CD14-positive monocyte (primary cell): Measurements from ENCODE around the gene MACF1. TPM values are rescaled to one million over a fixed set of nuclear protein-coding genes. Genes with fewer than 3 reads are reported as not detected.

Experiments used
- DNase-seq, 3 donors: peaks; one replicate each; pipeline ENCODE4 v3.0.0-alpha.2; 2011 to 2022
- H2AFZ ChIP-seq: 2 replicates; pipeline ENCODE4 v1.6.0; 2012; ENCODE audit warnings: mild to moderate bottlenecking, low read depth, low read length, inconsistent platforms; ENCODE audit not compliant: insufficient read depth, poor library complexity, severe bottlenecking
- H3K27ac ChIP-seq, 2 donors: 1 replicate in 1 of 2; 2 replicates in 1 of 2; pipeline ENCODE4 v1.5.1; 2012 to 2013; ENCODE audit warnings: low read length in 2 of 2, control low read depth in 1 of 2, inconsistent platforms in 1 of 2, low read depth in 1 of 2, mild to moderate bottlenecking in 1 of 2
- H3K27me3 ChIP-seq, 2 donors: one replicate each; pipeline versions ENCODE4 v1.6.0 to v1.6.1; 2011 to 2013; ENCODE audit warnings: low read length in 2 of 2; ENCODE audit not compliant: control insufficient read depth in 2 of 2, insufficient read depth in 2 of 2
- H3K36me3 ChIP-seq, 2 donors: replicated peaks in 1 of 2; 1 replicate in 1 of 2; 2 replicates in 1 of 2; pipeline versions ENCODE4 v1.5.1 to v1.6.1; 2012 to 2013; ENCODE audit warnings: low read length in 2 of 2, control low read depth in 1 of 2, inconsistent platforms in 1 of 2, mild to moderate bottlenecking in 1 of 2; ENCODE audit not compliant: insufficient read depth in 2 of 2, control insufficient read depth in 1 of 2
- H3K4me1 ChIP-seq, 2 donors: 1 replicate in 1 of 2; 2 replicates in 1 of 2; pipeline versions ENCODE4 v1.5.1 to v1.6.1; 2012 to 2013; ENCODE audit warnings: low read length in 2 of 2, control low read depth in 1 of 2, inconsistent platforms in 1 of 2, mild to moderate bottlenecking in 1 of 2, moderate library complexity in 1 of 2; ENCODE audit not compliant: insufficient read depth in 2 of 2, control insufficient read depth in 1 of 2
- H3K4me2 ChIP-seq: replicated peaks from 2 replicates; pipeline ENCODE3; 2012; ENCODE audit warnings: low read length, moderate library complexity, mild to moderate bottlenecking; ENCODE audit not compliant: poor library complexity, severe bottlenecking; ENCODE audit errors: extremely low read depth
- H3K4me3 ChIP-seq, 3 experiments: fragments of 200-600 bp in 1 of 3; sonication (generic) in 1 of 3; replicated peaks in 1 of 3; 1 replicate in 2 of 3; 2 replicates in 1 of 3; pipeline ENCODE4 v1.5.1; 2011 to 2013; ENCODE audit warnings: low read length in 3 of 3, mild to moderate bottlenecking in 3 of 3, control low read depth in 2 of 3, low read depth in 2 of 3, inconsistent platforms in 1 of 3, moderate library complexity in 1 of 3
- H3K79me2 ChIP-seq: 2 replicates; pipeline ENCODE4 v1.6.0; 2012; ENCODE audit warnings: mild to moderate bottlenecking, control low read depth, inconsistent platforms, low read length, moderate library complexity; ENCODE audit not compliant: insufficient read depth
- H3K9ac ChIP-seq: 2 replicates; pipeline ENCODE4 v1.6.0; 2017; ENCODE audit warnings: low read length, mild to moderate bottlenecking; ENCODE audit not compliant: insufficient read depth, poor library complexity, severe bottlenecking
- H3K9me3 ChIP-seq, 2 donors: replicated peaks in 1 of 2; 1 replicate in 1 of 2; 2 replicates in 1 of 2; pipeline versions ENCODE4 v1.5.1 to v1.6.1; 2012 to 2013; ENCODE audit warnings: low read length in 2 of 2, control low read depth in 1 of 2; ENCODE audit not compliant: control insufficient read depth in 1 of 2, insufficient read depth in 1 of 2
- H4K20me1 ChIP-seq: 2 replicates; pipeline ENCODE4 v1.6.0; 2012; ENCODE audit warnings: mild to moderate bottlenecking, low read length, control low read depth, moderate library complexity; ENCODE audit not compliant: insufficient read depth
- H3K27ac Mint-ChIP-seq, 7 donors: one replicate each; pipeline ENCODE4 v1.8.0; 2020; ENCODE audit warnings: mild to moderate bottlenecking in 7 of 7, mixed read lengths in 7 of 7, moderate library complexity in 6 of 7, inconsistent platforms in 2 of 7
- H3K27me3 Mint-ChIP-seq, 3 donors: one replicate each; pipeline ENCODE4 v1.8.0; 2021 to 2022; ENCODE audit warnings: low read depth in 3 of 3, mild to moderate bottlenecking in 3 of 3, mixed read lengths in 3 of 3, moderate library complexity in 3 of 3, inconsistent platforms in 1 of 3
- H3K36me3 Mint-ChIP-seq, 2 donors: one replicate each; pipeline ENCODE4 v1.8.0; 2020; ENCODE audit warnings: mixed read lengths in 2 of 2, inconsistent platforms in 1 of 2, mild to moderate bottlenecking in 1 of 2
- H3K4me1 Mint-ChIP-seq: one replicate; pipeline ENCODE4 v1.8.0; 2020; ENCODE audit warnings: mild to moderate bottlenecking, mixed read lengths
- H3K4me3 Mint-ChIP-seq, 2 donors: one replicate each; pipeline ENCODE4 v1.8.0; 2020; ENCODE audit warnings: mild to moderate bottlenecking in 2 of 2, mixed read lengths in 2 of 2, moderate library complexity in 1 of 2
- H3K9me3 Mint-ChIP-seq, 7 donors: one replicate each; pipeline ENCODE4 v1.8.0; 2020 to 2022; ENCODE audit warnings: mixed read lengths in 7 of 7, mild to moderate bottlenecking in 6 of 7, moderate library complexity in 6 of 7, inconsistent platforms in 2 of 7
- WGBS: methylation state at CpG from one replicate; pipeline ENCODE4 v1.1.5; 2013; ENCODE audit warnings: missing lambda C conversion rate; ENCODE audit not compliant: insufficient coverage; 5-methylcytosine and 5-hydroxymethylcytosine counted together
- intact Hi-C, 2 donors: fragments of 100-400 bp; cut with micrococcal nuclease; formaldehyde crosslinking; loops; one replicate each; pipeline versions ENCODE4 v1.15.0 to v1.15.1; 2023
- polyA plus RNA-seq, 3 donors: library from polyadenylated mRNA; depleted of rRNA in 1 of 3; unstranded in 2 of 3; stranded (reverse) in 1 of 3; fragments of 300-500 nt in 2 of 3; fragments of >200 nt in 1 of 3; fragmentation: Illumina TruSeq in 2 of 3; gene quantifications; 1 replicate in 2 of 3; 2 replicates in 1 of 3; pipeline ENCODE4 v1.2.3, GENCODE V29; 2012 to 2021
- TF ChIP-seq, protein P1 (sequence below): fragments of 200-600 bp; IDR thresholded peaks from one replicate; pipeline ENCODE4 v1.8.0; 2022; ENCODE audit warnings: antibody characterized with exemption, mild to moderate bottlenecking

The MACF1 gene
- polyA plus RNA-seq, 3 donors, result 3.4 to 36.8 (median 4.5) TPM

DNA sequence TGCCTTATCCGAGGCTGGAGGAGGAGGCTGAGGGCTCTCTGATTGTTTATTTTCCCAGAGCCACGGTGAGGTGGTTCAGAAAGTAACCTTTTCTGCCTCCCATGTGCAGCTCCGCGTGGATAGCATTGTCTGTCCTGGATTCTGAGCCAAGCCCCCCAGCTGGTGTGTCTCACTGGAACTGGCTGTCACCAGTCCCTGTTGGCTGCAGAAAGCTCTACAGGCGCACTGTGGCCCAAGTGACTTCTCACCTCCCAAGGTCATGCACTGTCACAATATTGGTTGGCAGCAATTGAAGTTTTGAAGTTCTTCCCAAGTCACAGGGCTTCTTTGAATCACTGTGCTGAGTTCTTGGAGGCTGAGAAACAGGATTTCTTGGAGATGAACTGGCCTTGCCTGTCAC lies 295.2 kb downstream of the MACF1 start:
- no peaks in the 10 kb centered on the region for H3K36me3 ChIP-seq
- H3K4me2 ChIP-seq, result no peak overlapping the region
- H3K4me1 Mint-ChIP-seq, result peaks cover 2% of the 10 kb centered on the region
- WGBS, result 96% methylated on average over 4 of the region's 5 CpGs
- no peak for DNase-seq
- H3K27me3 Mint-ChIP-seq, result peaks cover under 1 to 9% (median 6%) of the 10 kb centered on the region in 3 donors
- TF ChIP-seq, protein P1, sequence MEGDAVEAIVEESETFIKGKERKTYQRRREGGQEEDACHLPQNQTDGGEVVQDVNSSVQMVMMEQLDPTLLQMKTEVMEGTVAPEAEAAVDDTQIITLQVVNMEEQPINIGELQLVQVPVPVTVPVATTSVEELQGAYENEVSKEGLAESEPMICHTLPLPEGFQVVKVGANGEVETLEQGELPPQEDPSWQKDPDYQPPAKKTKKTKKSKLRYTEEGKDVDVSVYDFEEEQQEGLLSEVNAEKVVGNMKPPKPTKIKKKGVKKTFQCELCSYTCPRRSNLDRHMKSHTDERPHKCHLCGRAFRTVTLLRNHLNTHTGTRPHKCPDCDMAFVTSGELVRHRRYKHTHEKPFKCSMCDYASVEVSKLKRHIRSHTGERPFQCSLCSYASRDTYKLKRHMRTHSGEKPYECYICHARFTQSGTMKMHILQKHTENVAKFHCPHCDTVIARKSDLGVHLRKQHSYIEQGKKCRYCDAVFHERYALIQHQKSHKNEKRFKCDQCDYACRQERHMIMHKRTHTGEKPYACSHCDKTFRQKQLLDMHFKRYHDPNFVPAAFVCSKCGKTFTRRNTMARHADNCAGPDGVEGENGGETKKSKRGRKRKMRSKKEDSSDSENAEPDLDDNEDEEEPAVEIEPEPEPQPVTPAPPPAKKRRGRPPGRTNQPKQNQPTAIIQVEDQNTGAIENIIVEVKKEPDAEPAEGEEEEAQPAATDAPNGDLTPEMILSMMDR, result no peak
- H3K27ac ChIP-seq, result no peak overlapping the region
- no peaks in the 10 kb centered on the region for H3K4me1 ChIP-seq
- intact Hi-C loops, result no loop called here
- no peak overlapping the region for H3K9ac ChIP-seq
- H3K4me3 ChIP-seq, result no peak overlapping the region
- no peak overlapping the region for H3K27ac Mint-ChIP-seq
- H3K36me3 Mint-ChIP-seq, result no peaks in the 10 kb centered on the region
- peaks cover 0 to 1% (median 0%) of the 10 kb centered on the region in 7 donors for H3K9me3 Mint-ChIP-seq
- H3K27me3 ChIP-seq, result no peaks in the 10 kb centered on the region
- no peak overlapping the region for H2AFZ ChIP-seq
- H4K20me1 ChIP-seq, result no peaks in the 10 kb centered on the region
- no peak overlapping the region for H3K4me3 Mint-ChIP-seq
- no peaks in the 10 kb centered on the region for H3K79me2 ChIP-seq
- H3K9me3 ChIP-seq, result no peaks in the 10 kb centered on the region

DNA sequence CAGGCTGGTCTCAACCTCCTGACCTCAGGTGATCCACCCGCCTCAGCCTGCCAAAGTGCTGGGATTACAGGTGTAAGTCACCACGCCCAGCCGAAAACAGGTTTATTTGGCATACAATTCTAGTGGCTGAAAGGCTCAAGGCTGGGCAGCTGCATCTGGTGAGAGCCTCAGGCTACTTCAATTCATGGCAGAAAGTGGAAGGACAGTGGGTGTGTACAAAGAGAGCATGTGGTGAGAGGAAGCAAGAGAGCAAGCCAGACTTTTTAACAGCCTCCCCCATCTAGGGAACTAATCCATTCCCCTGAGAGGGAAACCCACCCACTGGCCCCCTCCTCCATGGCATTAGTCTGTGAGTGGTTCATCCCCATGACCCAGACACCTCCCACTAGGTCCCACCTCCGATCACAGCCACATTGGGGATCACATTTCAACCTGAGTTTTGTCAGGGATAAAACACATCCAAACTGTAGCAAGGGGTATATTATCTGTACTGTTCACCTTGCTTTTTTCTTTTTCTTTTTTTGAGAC lies 296.4 kb downstream of the MACF1 start:
- Histone ChIP-seq H2AFZ (no peak overlapping the region), H3K4me2 (no peak overlapping the region), H3K36me3 (no peaks in the 10 kb centered on the region), H3K9ac (no peak overlapping the region), H4K20me1 (no peaks in the 10 kb centered on the region), H3K27ac (no peak overlapping the region), H3K79me2 (no peaks in the 10 kb centered on the region), H3K9me3 (no peaks in the 10 kb centered on the region), H3K4me1 (no peaks in the 10 kb centered on the region), H3K4me3 (no peak overlapping the region), H3K27me3 (no peaks in the 10 kb centered on the region)
- no peak for DNase-seq
- intact Hi-C loops, result no loop called here
- no peaks in the 10 kb centered on the region for H3K36me3 Mint-ChIP-seq
- peaks cover 2% of the 10 kb centered on the region for H3K4me1 Mint-ChIP-seq
- peak overlapping the region in 1 of 7 donors; percentile 52 for H3K27ac Mint-ChIP-seq
- H3K4me3 Mint-ChIP-seq, result no peak overlapping the region
- TF ChIP-seq, protein P1, result no peak
- peaks cover 0 to 1% (median 0%) of the 10 kb centered on the region in 7 donors for H3K9me3 Mint-ChIP-seq
- WGBS, result 93% methylated on average over 3 of the region's 4 CpGs
- peaks cover 0 to 6% (median 6%) of the 10 kb centered on the region in 3 donors for H3K27me3 Mint-ChIP-seq
